ENCODE measurements around the gene ATXN7L1. TPM values are rescaled to one million over a fixed set of nuclear protein-coding genes. Genes with fewer than 3 reads are reported as not detected.

Gene ATXN7L1
- total and polyA plus RNA-seq, 7 donors: 5.4 to 20.5 (median 12.8) TPM

- no peaks in the 10 kb centered on the region for H3K4me1 ChIP-seq
- 75 to 88% methylated on average over 4 of the region's 4 CpGs for WGBS, 2 donors
Measured at GRCh38 chr7:105748701-105749100, 127.7 kb downstream of the ATXN7L1 start.

GRCh38 chr7:105745681-105746330 lies 130.6 kb downstream of the ATXN7L1 start:
- Histone ChIP-seq H3K9me3 (no peaks in the 10 kb centered on the region), H3K27me3 (no peaks in the 10 kb centered on the region)
- intact Hi-C loops (cut with DNase I): no loop called here

More at GRCh38 chr7:105748701-105749100, 127.7 kb downstream of the ATXN7L1 start:
- Histone ChIP-seq H3K27ac (no peak overlapping the region), H3K4me3 (no peak overlapping the region), H3K9me3 (no peaks in the 10 kb centered on the region), H3K27me3 (no peaks in the 10 kb centered on the region), H3K36me3 (peaks cover 0 to 14% (median 0%) of the 10 kb centered on the region in 4 donors)
- no peak for DNase-seq
- TF ChIP-seq CTCF (IDR thresholded peaks at IDR 0.05) (no peak), POLR2AphosphoS5 (IDR thresholded peaks at IDR 0.05) (no peak), POLR2A (IDR thresholded peaks at IDR 0.05) (no peak), EP300 (IDR thresholded peaks at IDR 0.05) (no peak)
- intact Hi-C loops (cut with DNase I): no loop called here

GRCh38 chr7:105744258-105744657 lies 132.1 kb downstream of the ATXN7L1 start:
- H3K27me3 ChIP-seq: no peaks in the 10 kb centered on the region
- TF ChIP-seq POLR2AphosphoS5 (IDR thresholded peaks at IDR 0.05) (no peak), CTCF (IDR thresholded peaks at IDR 0.05) (no peak)
- H3K4me3 ChIP-seq: no peak overlapping the region
- intact Hi-C loops (cut with DNase I): no loop called here
- 95 to 98% methylated on average over 1 of the region's 1 CpG for WGBS, 2 donors
- no peaks in the 10 kb centered on the region for H3K36me3 ChIP-seq
- DNase-seq: no peak
- H3K27ac ChIP-seq: no peak overlapping the region
- H3K4me1 ChIP-seq: peaks cover 0 to 10% (median 6%) of the 10 kb centered on the region in 4 donors
- H3K9me3 ChIP-seq: no peaks in the 10 kb centered on the region

More at GRCh38 chr7:105745681-105746330, 130.6 kb downstream of the ATXN7L1 start:
- WGBS, 2 donors: 85 to 91% methylated on average over 7 of the region's 7 CpGs
- H3K4me1 ChIP-seq: peaks cover 0 to 10% (median 6%) of the 10 kb centered on the region in 4 donors
- TF ChIP-seq POLR2AphosphoS5 (IDR thresholded peaks at IDR 0.05) (no peak), POLR2A (IDR thresholded peaks at IDR 0.05) (no peak), CTCF (IDR thresholded peaks at IDR 0.05) (no peak), EP300 (IDR thresholded peaks at IDR 0.05) (no peak)
- DNase-seq: no peak
- no peak overlapping the region for H3K4me3 ChIP-seq
- no peak overlapping the region for H3K27ac ChIP-seq
- peaks cover 0 to 5% (median 0%) of the 10 kb centered on the region in 4 donors for H3K36me3 ChIP-seq

DNA sequence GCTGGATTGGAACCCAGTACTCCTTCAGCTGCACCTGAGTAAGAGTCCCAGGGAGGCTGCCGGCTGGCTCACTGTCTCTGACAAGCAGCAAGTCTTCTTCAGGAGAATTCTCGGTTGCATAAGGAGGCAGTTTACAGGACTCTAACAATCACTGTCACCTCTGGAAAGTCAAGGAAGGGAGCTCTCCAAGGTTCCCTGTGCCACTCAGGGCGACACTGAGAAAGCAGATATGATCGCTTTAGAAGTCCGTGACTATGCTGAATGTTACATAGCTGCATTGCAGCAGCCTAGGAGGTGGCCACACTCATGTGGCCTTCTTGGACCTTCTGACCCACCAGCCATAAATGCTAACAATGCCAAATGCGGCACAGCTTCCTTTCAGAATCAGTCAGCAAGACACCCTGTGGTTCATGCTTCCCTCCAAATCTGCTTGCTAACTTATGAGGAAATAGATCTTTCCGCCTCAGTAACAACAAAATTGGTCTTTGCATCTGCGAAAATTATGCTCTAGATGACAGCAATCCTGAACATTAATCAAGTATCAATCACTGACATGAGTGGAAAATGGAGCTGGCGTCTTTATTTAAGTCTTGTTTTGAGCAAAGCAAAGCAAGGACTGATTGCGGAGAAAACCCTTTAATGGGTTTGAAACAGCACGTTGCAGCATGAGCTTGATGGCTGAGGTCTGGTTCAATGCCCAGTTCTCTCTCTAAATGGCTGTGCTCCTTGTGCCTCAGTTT lies 132.9 kb downstream of the ATXN7L1 start:
- H3K27ac ChIP-seq: no peak overlapping the region
- no peak for DNase-seq
- TF ChIP-seq POLR2A (IDR thresholded peaks at IDR 0.05) (no peak), CTCF (IDR thresholded peaks at IDR 0.05) (no peak), EP300 (IDR thresholded peaks at IDR 0.05) (no peak), POLR2AphosphoS5 (IDR thresholded peaks at IDR 0.05) (no peak)
- H3K27me3 ChIP-seq: no peaks in the 10 kb centered on the region
- no peak overlapping the region for H3K4me3 ChIP-seq
- peaks cover 0 to 10% (median 6%) of the 10 kb centered on the region in 4 donors for H3K4me1 ChIP-seq
- WGBS, 2 donors: 78 to 92% methylated on average over 11 of the region's 11 CpGs
- no peaks in the 10 kb centered on the region for H3K36me3 ChIP-seq
- intact Hi-C loops (cut with DNase I): no loop called here
- no peaks in the 10 kb centered on the region for H3K9me3 ChIP-seq
